Measurements from ENCODE around the gene HS6ST1.

Gene HS6ST1

DNA sequence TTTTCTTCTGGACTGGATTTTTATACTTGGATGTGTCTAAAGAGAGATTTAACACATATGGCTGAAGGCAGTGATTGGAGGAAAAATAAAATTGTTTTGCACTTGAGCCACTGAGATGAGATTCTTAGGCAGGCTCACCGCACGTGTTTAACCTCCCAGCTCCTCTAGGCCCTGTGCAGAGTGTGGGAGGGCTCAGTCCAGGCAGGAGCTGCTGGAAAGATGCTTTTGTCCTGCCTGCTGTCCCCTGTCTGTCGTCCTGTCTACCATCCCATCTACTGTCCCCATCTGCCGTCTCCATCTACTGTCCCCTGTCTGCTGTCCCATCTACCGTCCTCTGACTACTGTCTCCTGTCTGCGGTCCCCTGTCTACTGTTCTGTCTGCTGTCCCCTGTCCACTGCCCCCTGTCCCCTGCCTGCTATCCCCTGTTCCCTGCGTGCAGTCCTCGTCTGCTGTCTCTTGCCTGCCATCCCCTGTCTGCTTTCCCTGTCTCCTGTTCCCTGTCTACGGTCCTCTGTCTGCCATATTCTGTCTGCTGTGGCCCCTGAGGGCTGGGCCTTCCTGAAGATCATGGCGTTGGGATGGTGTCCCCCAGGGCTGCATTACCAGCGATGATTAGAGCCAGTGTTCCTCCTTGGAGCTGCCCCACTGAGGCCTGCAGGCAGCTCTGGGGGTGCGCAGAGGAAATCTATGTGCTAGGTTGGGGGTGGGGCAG lies 43.7 kb upstream of the HS6ST1 start:
- no peak for TF ChIP-seq ZNF704 (tag by site-specific recombination; IDR thresholded peaks at IDR 0.05)
- no peak for TF ChIP-seq ZNF830 (tag by site-specific recombination; IDR thresholded peaks at IDR 0.05; ENCODE audit: low read depth)
- Histone ChIP-seq H3K4me3 (ENCODE audit: low read depth, low read length) (no peak overlapping the region), H3K27ac (ENCODE audit: extremely low read depth, low read depth, low read length) (no peak overlapping the region), H3K36me3 (ENCODE audit: control insufficient read depth in 2 of 2, insufficient read depth in 1 of 2, low read length in 2 of 2) (no peaks in the 10 kb centered on the region), H3K9me3 (ENCODE audit: control insufficient read depth, insufficient read depth, low read depth, low read length) (no peaks in the 10 kb centered on the region), H3K4me1 (ENCODE audit: control insufficient read depth, insufficient read depth, low read length) (no peaks in the 10 kb centered on the region)
- ChIA-PET CTCF (no interaction called here), POLR2A (interaction anchor here (1.0 kb wide), 1 partner anchor 14 kb away, joined by 6 read pairs; no protein-coding TSS in a partner anchor)

GRCh38 chr2:128361376-128362131 lies 42.9 kb upstream of the HS6ST1 start:
- CTCF ChIA-PET, result no interaction called here

GRCh38 chr2:128360711-128361110 lies 42.0 kb upstream of the HS6ST1 start:
- Histone ChIP-seq H3K36me3 (ENCODE audit: control insufficient read depth in 2 of 2, insufficient read depth in 1 of 2, low read length in 2 of 2) (no peaks in the 10 kb centered on the region), H3K4me1 (ENCODE audit: control insufficient read depth, insufficient read depth, low read length) (no peaks in the 10 kb centered on the region), H3K27ac (ENCODE audit: extremely low read depth, low read depth, low read length) (no peak overlapping the region), H3K4me3 (ENCODE audit: low read depth, low read length) (no peak overlapping the region), H3K9me3 (ENCODE audit: control insufficient read depth, insufficient read depth, low read depth, low read length) (no peaks in the 10 kb centered on the region)
- ChIA-PET POLR2A (no interaction called here), CTCF (interaction anchor here (0.6 kb wide), 1 partner anchor 47 kb away, joined by 3 read pairs; no protein-coding TSS in a partner anchor)
- TF ChIP-seq ZNF37A (tag by site-specific recombination; IDR thresholded peaks at IDR 0.05), result no peak
- TF ChIP-seq ZNF184 (tag by site-specific recombination; IDR thresholded peaks at IDR 0.05), result no peak
- no peak for TF ChIP-seq ZBTB8A (tag by site-specific recombination; IDR thresholded peaks at IDR 0.05)
- TF ChIP-seq, protein P1, sequence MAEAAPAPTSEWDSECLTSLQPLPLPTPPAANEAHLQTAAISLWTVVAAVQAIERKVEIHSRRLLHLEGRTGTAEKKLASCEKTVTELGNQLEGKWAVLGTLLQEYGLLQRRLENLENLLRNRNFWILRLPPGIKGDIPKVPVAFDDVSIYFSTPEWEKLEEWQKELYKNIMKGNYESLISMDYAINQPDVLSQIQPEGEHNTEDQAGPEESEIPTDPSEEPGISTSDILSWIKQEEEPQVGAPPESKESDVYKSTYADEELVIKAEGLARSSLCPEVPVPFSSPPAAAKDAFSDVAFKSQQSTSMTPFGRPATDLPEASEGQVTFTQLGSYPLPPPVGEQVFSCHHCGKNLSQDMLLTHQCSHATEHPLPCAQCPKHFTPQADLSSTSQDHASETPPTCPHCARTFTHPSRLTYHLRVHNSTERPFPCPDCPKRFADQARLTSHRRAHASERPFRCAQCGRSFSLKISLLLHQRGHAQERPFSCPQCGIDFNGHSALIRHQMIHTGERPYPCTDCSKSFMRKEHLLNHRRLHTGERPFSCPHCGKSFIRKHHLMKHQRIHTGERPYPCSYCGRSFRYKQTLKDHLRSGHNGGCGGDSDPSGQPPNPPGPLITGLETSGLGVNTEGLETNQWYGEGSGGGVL (tag by site-specific recombination; IDR thresholded peaks at IDR 0.05), result no peak
- TF ChIP-seq SP3 (tag by site-specific recombination; IDR thresholded peaks at IDR 0.05), result no peak
- no peak for TF ChIP-seq ZNF830 (tag by site-specific recombination; IDR thresholded peaks at IDR 0.05; ENCODE audit: low read depth)
- no peak for TF ChIP-seq ZNF133 (tag by site-specific recombination; IDR thresholded peaks at IDR 0.05)
- TF ChIP-seq ZBTB7A (tag by site-specific recombination; IDR thresholded peaks at IDR 0.05; ENCODE audit: low read depth), result no peak
- no peak for TF ChIP-seq ZNF391 (tag by site-specific recombination; IDR thresholded peaks at IDR 0.05; ENCODE audit: borderline replicate concordance, low read depth)
- TF ChIP-seq ZNF747 (tag by site-specific recombination; IDR thresholded peaks at IDR 0.05), result no peak
- TF ChIP-seq ZNF354C (tag by site-specific recombination; IDR thresholded peaks at IDR 0.05; ENCODE audit: borderline replicate concordance, low read depth), result no peak
- no peak for TF ChIP-seq ZNF660 (tag by site-specific recombination; IDR thresholded peaks at IDR 0.05)

More at GRCh38 chr2:128361376-128362131, 42.9 kb upstream of the HS6ST1 start:
- no peak for TF ChIP-seq ZBTB1 (tag by site-specific recombination; IDR thresholded peaks at IDR 0.05)
- no peak for TF ChIP-seq BCL11A (tag by site-specific recombination; IDR thresholded peaks at IDR 0.05; ENCODE audit: low read depth)
- TF ChIP-seq, protein P2, sequence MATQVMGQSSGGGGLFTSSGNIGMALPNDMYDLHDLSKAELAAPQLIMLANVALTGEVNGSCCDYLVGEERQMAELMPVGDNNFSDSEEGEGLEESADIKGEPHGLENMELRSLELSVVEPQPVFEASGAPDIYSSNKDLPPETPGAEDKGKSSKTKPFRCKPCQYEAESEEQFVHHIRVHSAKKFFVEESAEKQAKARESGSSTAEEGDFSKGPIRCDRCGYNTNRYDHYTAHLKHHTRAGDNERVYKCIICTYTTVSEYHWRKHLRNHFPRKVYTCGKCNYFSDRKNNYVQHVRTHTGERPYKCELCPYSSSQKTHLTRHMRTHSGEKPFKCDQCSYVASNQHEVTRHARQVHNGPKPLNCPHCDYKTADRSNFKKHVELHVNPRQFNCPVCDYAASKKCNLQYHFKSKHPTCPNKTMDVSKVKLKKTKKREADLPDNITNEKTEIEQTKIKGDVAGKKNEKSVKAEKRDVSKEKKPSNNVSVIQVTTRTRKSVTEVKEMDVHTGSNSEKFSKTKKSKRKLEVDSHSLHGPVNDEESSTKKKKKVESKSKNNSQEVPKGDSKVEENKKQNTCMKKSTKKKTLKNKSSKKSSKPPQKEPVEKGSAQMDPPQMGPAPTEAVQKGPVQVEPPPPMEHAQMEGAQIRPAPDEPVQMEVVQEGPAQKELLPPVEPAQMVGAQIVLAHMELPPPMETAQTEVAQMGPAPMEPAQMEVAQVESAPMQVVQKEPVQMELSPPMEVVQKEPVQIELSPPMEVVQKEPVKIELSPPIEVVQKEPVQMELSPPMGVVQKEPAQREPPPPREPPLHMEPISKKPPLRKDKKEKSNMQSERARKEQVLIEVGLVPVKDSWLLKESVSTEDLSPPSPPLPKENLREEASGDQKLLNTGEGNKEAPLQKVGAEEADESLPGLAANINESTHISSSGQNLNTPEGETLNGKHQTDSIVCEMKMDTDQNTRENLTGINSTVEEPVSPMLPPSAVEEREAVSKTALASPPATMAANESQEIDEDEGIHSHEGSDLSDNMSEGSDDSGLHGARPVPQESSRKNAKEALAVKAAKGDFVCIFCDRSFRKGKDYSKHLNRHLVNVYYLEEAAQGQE (tag by site-specific recombination; IDR thresholded peaks at IDR 0.05), result no peak
- TF ChIP-seq ZNF488 (tag by site-specific recombination; IDR thresholded peaks at IDR 0.05), result no peak
- TF ChIP-seq ZNF785 (tag by site-specific recombination; IDR thresholded peaks at IDR 0.05), result no peak
- no peak for TF ChIP-seq ZBTB8A (tag by site-specific recombination; IDR thresholded peaks at IDR 0.05)
- TF ChIP-seq ZNF548 (tag by site-specific recombination; IDR thresholded peaks at IDR 0.05), result no peak
- TF ChIP-seq ZNF391 (tag by site-specific recombination; IDR thresholded peaks at IDR 0.05; ENCODE audit: borderline replicate concordance, low read depth), result no peak
- Histone ChIP-seq H3K27ac (ENCODE audit: extremely low read depth, low read depth, low read length) (no peak overlapping the region), H3K9me3 (ENCODE audit: control insufficient read depth, insufficient read depth, low read depth, low read length) (no peaks in the 10 kb centered on the region), H3K4me1 (ENCODE audit: control insufficient read depth, insufficient read depth, low read length) (no peaks in the 10 kb centered on the region), H3K36me3 (ENCODE audit: control insufficient read depth in 2 of 2, insufficient read depth in 1 of 2, low read length in 2 of 2) (no peaks in the 10 kb centered on the region), H3K4me3 (ENCODE audit: low read depth, low read length) (no peak overlapping the region)
- POLR2A ChIA-PET, result no interaction called here
